HepG2 (cell line): ENCODE measurements around the gene TFEB. TPM values are rescaled to one million over a fixed set of nuclear protein-coding genes. Genes with fewer than 3 reads are reported as not detected.
A peak's percentile ranks its signal among the peaks of the same experiment; 100 is the strongest.

Source experiments
- ATAC-seq: fragments of 200-7000 bp; cut with Tn5 transposase; 3 replicates; pipeline ENCODE4 v1.9.1; 2020; ENCODE audit warnings: mild to moderate bottlenecking, moderate library complexity
- BruUV-seq: library from RNA; stranded (reverse); fragments of 400-500 nt; replicated peaks from 2 replicates; lab custom pipeline; 2021; lab: Mats Ljungman, UMichigan
- CTCF ChIA-PET: fragments of 300-600 bp; formaldehyde crosslinking; extraction: SDS; loops from one replicate; lab custom pipeline; 2021; ENCODE audit warnings: low total read pairs, inconsistent platforms, low intra/inter-chr PET ratio; lab: Yijun Ruan, JAX
- POLR2A ChIA-PET: fragments of 350-600 bp; sonication (Branson Sonifier 250); formaldehyde crosslinking; loops from one replicate; lab custom pipeline; 2020; ENCODE audit warnings: antibody characterized with exemption, inconsistent platforms; lab: Yijun Ruan, JAX
- DNase-seq: peaks from one replicate; pipeline ENCODE4 v3.0.0-alpha.2; 2015; ENCODE audit warnings: low spot score
- FAIRE-seq: peaks from 3 replicates; lab custom pipeline; 2011; peaks lifted over from hg19 to GRCh38; lab: Jason Lieb, UNC
- H2AFZ ChIP-seq: one replicate; pipeline ENCODE4 v1.6.1; 2011; ENCODE audit warnings: low read length, inconsistent platforms
- H3K27ac ChIP-seq: fragments of 300-600 bp; 3 replicates; pipeline ENCODE4 v1.8.0; 2011; ENCODE audit warnings: mixed run types, mild to moderate bottlenecking, mixed read lengths, low read length, inconsistent platforms; ENCODE audit not compliant: insufficient read depth; ENCODE audit errors: extremely low read length
- H3K27me3 ChIP-seq, 2 experiments: fragments of 200-600 bp in 1 of 2; 2 replicates in 1 of 2; 3 replicates in 1 of 2; pipeline versions ENCODE4 v1.6.0 to v1.8.0; 2011; ENCODE audit warnings: low read length in 2 of 2, mild to moderate bottlenecking in 2 of 2, moderate library complexity in 2 of 2, inconsistent platforms in 1 of 2; ENCODE audit not compliant: insufficient read depth in 2 of 2, control insufficient read depth in 1 of 2
- H3K36me3 ChIP-seq, 2 experiments: fragments of 200-600 bp in 1 of 2; replicated peaks in 1 of 2; 2 replicates in 1 of 2; 3 replicates in 1 of 2; pipeline versions ENCODE4 v1.5.1 to v1.8.0; 2011; ENCODE audit warnings: low read length in 2 of 2, inconsistent platforms in 1 of 2; ENCODE audit not compliant: insufficient read depth in 2 of 2, control insufficient read depth in 1 of 2
- H3K4me1 ChIP-seq: 2 replicates; pipeline ENCODE4 v1.5.1; 2012; ENCODE audit warnings: low read length, inconsistent platforms; ENCODE audit not compliant: insufficient read depth
- H3K4me2 ChIP-seq: 2 replicates; pipeline ENCODE4 v1.6.0; 2011; ENCODE audit warnings: low read depth, low read length, inconsistent platforms
- H3K4me3 ChIP-seq, 3 experiments: fragments of 200-600 bp in 1 of 3; sonication (generic), shearing (Covaris generic) in 1 of 3; replicated peaks in 1 of 3; 2 replicates each; pipeline ENCODE4 v1.5.1; 2011 to 2016; ENCODE audit warnings: low read length in 3 of 3, inconsistent platforms in 2 of 3, low read depth in 2 of 3, mild to moderate bottlenecking in 2 of 3, control low read depth in 1 of 3, mixed read lengths in 1 of 3; ENCODE audit not compliant: insufficient read depth in 1 of 3
- H3K79me2 ChIP-seq: one replicate; pipeline ENCODE4 v1.6.1; 2011; ENCODE audit warnings: low read length, inconsistent platforms; ENCODE audit not compliant: insufficient read depth
- H3K9ac ChIP-seq: 2 replicates; pipeline ENCODE4 v1.6.0; 2011; ENCODE audit warnings: mild to moderate bottlenecking, low read depth, low read length, inconsistent platforms; ENCODE audit not compliant: insufficient read depth
- H3K9me3 ChIP-seq: 2 replicates; pipeline ENCODE4 v1.5.1; 2012; ENCODE audit warnings: mild to moderate bottlenecking, low read length
- H4K20me1 ChIP-seq: 2 replicates; pipeline ENCODE4 v1.6.0; 2011; ENCODE audit warnings: inconsistent platforms, mild to moderate bottlenecking, low read length, moderate library complexity; ENCODE audit not compliant: insufficient read depth
- ARNTL ChIP-seq: sonication (generic); formaldehyde crosslinking; IDR thresholded peaks from 2 replicates; pipeline ENCODE4 v1.4.0; 2020; ENCODE audit warnings: mild to moderate bottlenecking, missing genetic modification reagents
- BORCS8-MEF2B ChIP-seq: sonication (generic); formaldehyde crosslinking; IDR thresholded peaks from 2 replicates; pipeline ENCODE4 v1.8.0; 2022; ENCODE audit warnings: mild to moderate bottlenecking, missing genetic modification reagents
- DR1 ChIP-seq: sonication (generic); formaldehyde crosslinking; IDR thresholded peaks from 2 replicates; pipeline ENCODE4 v1.8.0; 2021; ENCODE audit warnings: mild to moderate bottlenecking, missing genetic modification reagents, inconsistent platforms
- GABPB1 ChIP-seq: IDR thresholded peaks from 2 replicates; pipeline ENCODE4 v1.6.1; 2016; ENCODE audit warnings: mild to moderate bottlenecking, missing genetic modification reagents, moderate library complexity, missing compliant biosample characterization
- MBNL3 ChIP-seq: fragments of 250-450 bp; sonication (Bioruptor Pico); conservative IDR thresholded peaks from 2 replicates; pipeline ENCODE4 v1.8.0; 2022; ENCODE audit warnings: mild to moderate bottlenecking, inconsistent platforms
- MED1 ChIP-seq: sonication (generic); formaldehyde crosslinking; IDR thresholded peaks from 2 replicates; pipeline ENCODE4 v1.4.0; 2020; ENCODE audit warnings: missing genetic modification reagents
- NAIF1 ChIP-seq: sonication (generic); formaldehyde crosslinking; IDR thresholded peaks from 2 replicates; pipeline ENCODE4 v1.5.0; 2020; ENCODE audit warnings: mild to moderate bottlenecking, missing genetic modification reagents, borderline replicate concordance
- PAX8 ChIP-seq: sonication (generic); formaldehyde crosslinking; IDR thresholded peaks from 2 replicates; pipeline ENCODE4 v1.8.0; 2022; ENCODE audit warnings: mild to moderate bottlenecking, missing genetic modification reagents, borderline replicate concordance
- RNF2 ChIP-seq: fragments of 450-650 bp; conservative IDR thresholded peaks from 2 replicates; pipeline ENCODE4 v1.6.1; 2016; ENCODE audit warnings: low read depth
- SMAD3 ChIP-seq: sonication (generic); formaldehyde crosslinking; IDR thresholded peaks from 2 replicates; pipeline ENCODE4 v1.4.0; 2020; ENCODE audit warnings: missing genetic modification reagents
- SOX6 ChIP-seq, 2 experiments: fragments of 450-650 bp in 1 of 2; sonication (generic) in 1 of 2; formaldehyde crosslinking in 1 of 2; IDR thresholded peaks; 2 replicates each; pipeline versions ENCODE4 v1.4.0 to v1.6.1; 2017 to 2020; ENCODE audit warnings: antibody characterized with exemption in 1 of 2, mild to moderate bottlenecking in 1 of 2, missing genetic modification reagents in 1 of 2
- ZFP82 ChIP-seq: sonication (generic); formaldehyde crosslinking; IDR thresholded peaks from 2 replicates; pipeline ENCODE4 v1.5.1; 2020; ENCODE audit warnings: mild to moderate bottlenecking, missing genetic modification reagents, borderline replicate concordance
- ZNF292 ChIP-seq: sonication (generic); formaldehyde crosslinking; IDR thresholded peaks from 2 replicates; pipeline ENCODE4 v1.8.1; 2022; ENCODE audit warnings: mild to moderate bottlenecking, low read depth, missing genetic modification reagents, borderline replicate concordance
- ZNF441 ChIP-seq: sonication (generic); formaldehyde crosslinking; IDR thresholded peaks from 2 replicates; pipeline ENCODE4 v1.7.0; 2021; ENCODE audit warnings: missing genetic modification reagents, borderline replicate concordance
- WGBS: methylation state at CpG from one replicate; pipeline ENCODE4 v1.1.6; 2017; ENCODE audit warnings: low lambda C conversion rate; 5-methylcytosine and 5-hydroxymethylcytosine counted together
- in situ Hi-C: cut with HindIII; loops from 2 replicates; pipeline ENCODE4 v1.10.0; 2017; ENCODE audit warnings: low pct_unique_long_range_greater_than_20kb; ENCODE audit not compliant: extremely low pct_ligation_motif_present
- intact Hi-C: fragments of 100-400 bp; cut with micrococcal nuclease; formaldehyde crosslinking; loops from one replicate; pipeline ENCODE4 v1.10.0; 2022; ENCODE audit not compliant: unreplicated experiment
- polyA plus RNA-seq, 8 experiments: library from polyadenylated mRNA; depleted of rRNA in 3 of 8; stranded (reverse) in 7 of 8; unstranded in 1 of 8; fragments of >200 nt; fragmentation: Illumina TruSeq in 4 of 8; extraction: Trizol in 4 of 8; gene quantifications; 2 replicates each; pipeline versions ENCODE4 v1.2.1 to v1.2.3, GENCODE V29; 2011 to 2016; ENCODE audit warnings: low read depth in 4 of 8, missing spikeins in 1 of 8, mixed read lengths in 1 of 8; ENCODE audit not compliant: insufficient read depth in 1 of 8
- total RNA-seq, 5 experiments: library from RNA; depleted of rRNA; stranded (reverse); fragments of >200 nt; fragmentation: Illumina TruSeq; extraction: Trizol; gene quantifications; 2 replicates each; pipeline ENCODE4 v1.2.3, GENCODE V29; 2016; ENCODE audit warnings: low read depth in 1 of 5
- TF ChIP-seq, protein P1 (sequence below): IDR thresholded peaks from 2 replicates; pipeline ENCODE4 v1.6.1; 2016
- TF ChIP-seq, protein P2 (sequence below): sonication (generic); formaldehyde crosslinking; IDR thresholded peaks from 2 replicates; pipeline ENCODE4 v1.5.1; 2020; ENCODE audit warnings: missing genetic modification reagents, mild to moderate bottlenecking, borderline replicate concordance
- TF ChIP-seq, protein P3 (sequence below): sonication (generic); formaldehyde crosslinking; IDR thresholded peaks from 2 replicates; pipeline ENCODE4 v1.5.1; 2020; ENCODE audit warnings: missing genetic modification reagents, mild to moderate bottlenecking, borderline replicate concordance

Gene TFEB
- total and polyA plus RNA-seq, 2 of the 13 experiments (the other 11 are each of a cell fraction or from before 2014, with no cell fraction given), result 13.3 to 18.7 TPM

DNA sequence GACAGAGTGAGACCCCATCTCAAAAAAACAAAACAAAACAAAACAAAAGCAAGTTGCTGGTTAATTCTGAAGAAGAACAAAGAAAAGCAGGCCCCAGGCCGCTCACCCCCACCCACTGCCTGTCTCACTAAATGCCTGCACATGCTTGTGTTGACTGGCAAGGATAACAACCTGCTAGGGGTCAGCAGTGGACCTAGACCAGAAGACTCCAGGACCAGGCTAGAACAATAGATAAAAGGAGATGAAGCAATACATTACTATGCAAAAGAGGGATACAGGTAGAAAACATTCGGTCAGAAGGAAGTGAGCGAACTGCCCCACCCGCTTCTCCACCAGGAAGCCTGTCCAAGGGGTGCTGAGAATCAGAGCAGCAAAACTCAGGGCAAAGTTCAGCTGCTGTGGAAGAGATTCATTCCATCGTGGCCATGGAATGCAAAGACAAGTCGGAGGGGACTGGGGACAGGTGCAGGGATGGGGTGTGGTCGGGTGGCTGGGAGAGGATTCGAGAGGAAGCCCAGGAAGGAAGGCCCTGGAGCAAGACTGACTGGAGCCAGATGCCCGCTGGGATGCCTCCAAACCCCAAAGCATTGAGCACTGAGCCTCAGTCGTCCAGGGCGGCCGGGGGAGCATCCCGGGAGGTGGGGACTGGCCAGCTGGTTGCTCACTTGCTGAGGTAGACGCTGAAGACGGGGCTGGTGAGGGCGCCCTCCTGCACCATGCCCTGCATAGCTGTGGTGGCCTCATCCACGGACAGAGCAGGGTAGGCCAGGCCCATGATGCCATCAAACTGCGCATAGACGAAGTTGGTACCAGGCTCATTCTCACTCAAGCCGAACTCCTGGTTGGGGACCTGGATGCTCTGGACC is 6.5 kb upstream of the TFEB start:
- Histone ChIP-seq H3K4me2 (peak overlapping the region; percentile 25), H3K9ac (peak overlapping the region; percentile 45), H3K9me3 (no peaks in the 10 kb centered on the region), H4K20me1 (no peaks in the 10 kb centered on the region), H3K27ac (peak overlapping the region; percentile 69), H3K27me3 (no peaks in the 10 kb centered on the region), H3K4me3 (peak overlapping the region in 1 of 3 experiments; percentile 31; a peak in 1 of 6 replicates), H3K4me1 (peaks cover 97% of the 10 kb centered on the region), H2AFZ (no peak overlapping the region), H3K36me3 (no peaks in the 10 kb centered on the region), H3K79me2 (no peaks in the 10 kb centered on the region)
- peak; percentile 62 for ATAC-seq
- in situ Hi-C loops, result no loop called here
- DNase-seq, result peak; percentile 97
- peak; percentile 98 for FAIRE-seq
- no TSS peak for BruUV-seq
- intact Hi-C loops, result no loop called here
- ChIA-PET POLR2A (interaction anchor here (0.6 to 10.4 kb wide), 10 partner anchors 8 to 377 kb away, joined by 3 to 112 read pairs (median 5); partner anchors contain the start of genes FRS3 and TOMM6), CTCF (interaction anchor here (1.5 kb wide), 1 partner anchor 34 kb away, joined by 11 read pairs; no protein-coding TSS in a partner anchor)
- WGBS, result 38% methylated on average over 12 of the region's 20 CpGs
- no peak for TF ChIP-seq SOX6 (IDR thresholded peaks at IDR 0.05)
- TF ChIP-seq SOX6 (CRISPR knock-in tag; IDR thresholded peaks at IDR 0.05), result peak; percentile 96
- TF ChIP-seq PAX8 (CRISPR knock-in tag), result no peak
- TF ChIP-seq, protein P1, sequence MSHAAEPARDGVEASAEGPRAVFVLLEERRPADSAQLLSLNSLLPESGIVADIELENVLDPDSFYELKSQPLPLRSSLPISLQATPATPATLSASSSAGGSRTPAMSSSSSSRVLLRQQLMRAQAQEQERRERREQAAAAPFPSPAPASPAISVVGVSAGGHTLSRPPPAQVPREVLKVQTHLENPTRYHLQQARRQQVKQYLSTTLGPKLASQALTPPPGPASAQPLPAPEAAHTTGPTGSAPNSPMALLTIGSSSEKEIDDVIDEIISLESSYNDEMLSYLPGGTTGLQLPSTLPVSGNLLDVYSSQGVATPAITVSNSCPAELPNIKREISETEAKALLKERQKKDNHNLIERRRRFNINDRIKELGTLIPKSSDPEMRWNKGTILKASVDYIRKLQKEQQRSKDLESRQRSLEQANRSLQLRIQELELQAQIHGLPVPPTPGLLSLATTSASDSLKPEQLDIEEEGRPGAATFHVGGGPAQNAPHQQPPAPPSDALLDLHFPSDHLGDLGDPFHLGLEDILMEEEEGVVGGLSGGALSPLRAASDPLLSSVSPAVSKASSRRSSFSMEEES (CRISPR knock-in tag), result 0 out of 2 replicates have a peak, but pooled peaks have one; percentile 24
- no peak for TF ChIP-seq ZFP82 (CRISPR knock-in tag)
- no peak for TF ChIP-seq RNF2
- TF ChIP-seq ZNF441 (CRISPR knock-in tag), result no peak
- TF ChIP-seq, protein P2, sequence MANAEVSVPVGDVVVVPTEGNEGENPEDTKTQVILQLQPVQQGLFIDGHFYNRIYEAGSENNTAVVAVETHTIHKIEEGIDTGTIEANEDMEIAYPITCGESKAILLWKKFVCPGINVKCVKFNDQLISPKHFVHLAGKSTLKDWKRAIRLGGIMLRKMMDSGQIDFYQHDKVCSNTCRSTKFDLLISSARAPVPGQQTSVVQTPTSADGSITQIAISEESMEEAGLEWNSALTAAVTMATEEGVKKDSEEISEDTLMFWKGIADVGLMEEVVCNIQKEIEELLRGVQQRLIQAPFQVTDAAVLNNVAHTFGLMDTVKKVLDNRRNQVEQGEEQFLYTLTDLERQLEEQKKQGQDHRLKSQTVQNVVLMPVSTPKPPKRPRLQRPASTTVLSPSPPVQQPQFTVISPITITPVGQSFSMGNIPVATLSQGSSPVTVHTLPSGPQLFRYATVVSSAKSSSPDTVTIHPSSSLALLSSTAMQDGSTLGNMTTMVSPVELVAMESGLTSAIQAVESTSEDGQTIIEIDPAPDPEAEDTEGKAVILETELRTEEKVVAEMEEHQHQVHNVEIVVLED, result no peak
- no peak for TF ChIP-seq BORCS8-MEF2B (CRISPR knock-in tag)
- TF ChIP-seq MBNL3 (CRISPR knock-in tag), result no peak
- no peak for TF ChIP-seq DR1
- TF ChIP-seq ARNTL (CRISPR knock-in tag), result no peak
- peak; percentile 45; the same call in 1 of the 2 replicates for TF ChIP-seq MED1 (CRISPR knock-in tag)
- no peak for TF ChIP-seq SMAD3 (CRISPR knock-in tag)
- TF ChIP-seq NAIF1, result no peak
- TF ChIP-seq GABPB1 (CRISPR knock-in tag), result peak; percentile 9
- TF ChIP-seq, protein P3, sequence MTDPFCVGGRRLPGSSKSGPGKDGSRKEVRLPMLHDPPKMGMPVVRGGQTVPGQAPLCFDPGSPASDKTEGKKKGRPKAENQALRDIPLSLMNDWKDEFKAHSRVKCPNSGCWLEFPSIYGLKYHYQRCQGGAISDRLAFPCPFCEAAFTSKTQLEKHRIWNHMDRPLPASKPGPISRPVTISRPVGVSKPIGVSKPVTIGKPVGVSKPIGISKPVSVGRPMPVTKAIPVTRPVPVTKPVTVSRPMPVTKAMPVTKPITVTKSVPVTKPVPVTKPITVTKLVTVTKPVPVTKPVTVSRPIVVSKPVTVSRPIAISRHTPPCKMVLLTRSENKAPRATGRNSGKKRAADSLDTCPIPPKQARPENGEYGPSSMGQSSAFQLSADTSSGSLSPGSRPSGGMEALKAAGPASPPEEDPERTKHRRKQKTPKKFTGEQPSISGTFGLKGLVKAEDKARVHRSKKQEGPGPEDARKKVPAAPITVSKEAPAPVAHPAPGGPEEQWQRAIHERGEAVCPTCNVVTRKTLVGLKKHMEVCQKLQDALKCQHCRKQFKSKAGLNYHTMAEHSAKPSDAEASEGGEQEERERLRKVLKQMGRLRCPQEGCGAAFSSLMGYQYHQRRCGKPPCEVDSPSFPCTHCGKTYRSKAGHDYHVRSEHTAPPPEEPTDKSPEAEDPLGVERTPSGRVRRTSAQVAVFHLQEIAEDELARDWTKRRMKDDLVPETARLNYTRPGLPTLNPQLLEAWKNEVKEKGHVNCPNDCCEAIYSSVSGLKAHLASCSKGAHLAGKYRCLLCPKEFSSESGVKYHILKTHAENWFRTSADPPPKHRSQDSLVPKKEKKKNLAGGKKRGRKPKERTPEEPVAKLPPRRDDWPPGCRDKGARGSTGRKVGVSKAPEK (CRISPR knock-in tag), result no peak
- TF ChIP-seq ZNF292 (CRISPR knock-in tag), result 0 out of 2 replicates have a peak, but pooled peaks have one; percentile 3
